H9 (cell line): ENCODE data around the gene TSPAN18. TPM values are rescaled to one million over a fixed set of nuclear protein-coding genes. Genes with fewer than 3 reads are reported as not detected.

Source experiments
- DNase-seq: peaks from one replicate; pipeline ENCODE4 v3.0.0-alpha.2; 2017
- H2AFZ ChIP-seq: one replicate; pipeline ENCODE4 v1.6.1; 2013; ENCODE audit warnings: mild to moderate bottlenecking, low read length, control low read depth, moderate library complexity
- H2AK5ac ChIP-seq: 2 replicates; pipeline ENCODE4 v1.6.1; 2013; ENCODE audit warnings: low read length, control low read depth, mixed read lengths; ENCODE audit not compliant: insufficient read length
- H2BK120ac ChIP-seq: one replicate; pipeline ENCODE4 v1.6.1; 2013; ENCODE audit warnings: low read depth, mild to moderate bottlenecking, low read length, control low read depth, inconsistent platforms; ENCODE audit not compliant: poor library complexity, severe bottlenecking
- H2BK12ac ChIP-seq: 2 replicates; pipeline ENCODE4 v1.6.1; 2013; ENCODE audit warnings: low read length, control low read depth, mixed read lengths, low read depth; ENCODE audit not compliant: insufficient read length
- H2BK15ac ChIP-seq: 2 replicates; pipeline ENCODE4 v1.6.1; 2013; ENCODE audit warnings: low read depth, low read length, control low read depth
- H2BK20ac ChIP-seq: one replicate; pipeline ENCODE4 v1.6.1; 2013; ENCODE audit warnings: low read depth, mild to moderate bottlenecking, low read length, control low read depth, inconsistent platforms; ENCODE audit not compliant: poor library complexity, severe bottlenecking
- H2BK5ac ChIP-seq: 2 replicates; pipeline ENCODE4 v1.6.1; 2013; ENCODE audit warnings: low read length, control low read depth, mixed read lengths; ENCODE audit not compliant: insufficient read length
- H3K14ac ChIP-seq: 2 replicates; pipeline ENCODE4 v1.6.1; 2013; ENCODE audit warnings: low read length, control low read depth; ENCODE audit not compliant: insufficient read depth
- H3K18ac ChIP-seq: 2 replicates; pipeline ENCODE4 v1.6.1; 2013; ENCODE audit warnings: low read depth, mild to moderate bottlenecking, mixed read lengths, low read length, control low read depth; ENCODE audit not compliant: insufficient read length
- H3K23ac ChIP-seq: 2 replicates; pipeline ENCODE4 v1.6.1; 2013; ENCODE audit warnings: low read length, control low read depth, mixed read lengths, low read depth; ENCODE audit not compliant: insufficient read length
- H3K23me2 ChIP-seq: 2 replicates; pipeline ENCODE4 v1.6.1; 2013; ENCODE audit warnings: low read depth, mild to moderate bottlenecking, mixed read lengths, low read length, control low read depth; ENCODE audit not compliant: insufficient read length, poor library complexity, severe bottlenecking
- H3K27ac ChIP-seq: 2 replicates; pipeline ENCODE4 v1.5.1; 2013; ENCODE audit warnings: low read length, control low read depth, mixed read lengths, low read depth; ENCODE audit not compliant: insufficient read length
- H3K27me3 ChIP-seq: 2 replicates; pipeline ENCODE4 v1.6.1; 2013; ENCODE audit warnings: low read length, control low read depth, inconsistent platforms; ENCODE audit not compliant: insufficient read depth
- H3K4ac ChIP-seq: 2 replicates; pipeline ENCODE4 v1.6.1; 2013; ENCODE audit warnings: low read depth, mild to moderate bottlenecking, control low read depth, inconsistent platforms, low read length, moderate library complexity
- H3K4me1 ChIP-seq: 2 replicates; pipeline ENCODE4 v1.6.1; 2013; ENCODE audit warnings: low read length, control low read depth, inconsistent platforms; ENCODE audit not compliant: insufficient read depth
- H3K4me2 ChIP-seq: 2 replicates; pipeline ENCODE4 v1.6.1; 2013; ENCODE audit warnings: low read length, control low read depth, mixed read lengths; ENCODE audit not compliant: insufficient read length, insufficient read depth
- H3K56ac ChIP-seq: 2 replicates; pipeline ENCODE4 v1.6.1; 2013; ENCODE audit warnings: low read depth, mild to moderate bottlenecking, mixed read lengths, low read length, control low read depth; ENCODE audit not compliant: insufficient read length
- H3K79me1 ChIP-seq: 2 replicates; pipeline ENCODE4 v1.6.1; 2013; ENCODE audit warnings: low read depth, mild to moderate bottlenecking, moderate library complexity, low read length, control low read depth, inconsistent platforms; ENCODE audit not compliant: insufficient read depth, poor library complexity, severe bottlenecking
- H3K79me2 ChIP-seq: 2 replicates; pipeline ENCODE4 v1.6.1; 2013; ENCODE audit warnings: low read length, control low read depth, inconsistent platforms; ENCODE audit not compliant: insufficient read depth
- H3K9ac ChIP-seq: 2 replicates; pipeline ENCODE4 v1.6.1; 2013; ENCODE audit warnings: low read length, control low read depth, mixed read lengths; ENCODE audit not compliant: insufficient read length; ENCODE audit errors: extremely low read depth
- H3K9me3 ChIP-seq: one replicate; pipeline ENCODE4 v1.6.1; 2013; ENCODE audit warnings: low read depth, low read length, inconsistent platforms; ENCODE audit not compliant: control insufficient read depth
- H3T11ph ChIP-seq: one replicate; pipeline ENCODE4 v1.6.1; 2013; ENCODE audit warnings: mild to moderate bottlenecking, low read length, control low read depth, inconsistent platforms
- H4K20me1 ChIP-seq: one replicate; pipeline ENCODE4 v1.6.1; 2013; ENCODE audit not compliant: control insufficient read depth, insufficient read length, insufficient read depth
- H4K5ac ChIP-seq: 2 replicates; pipeline ENCODE4 v1.6.1; 2013; ENCODE audit warnings: low read depth, mild to moderate bottlenecking, mixed read lengths, low read length, control low read depth; ENCODE audit not compliant: insufficient read length
- H4K8ac ChIP-seq: replicated peaks from 2 replicates; pipeline ENCODE4 v1.6.1; 2013; ENCODE audit warnings: low read length, control low read depth, mixed read lengths, low read depth; ENCODE audit not compliant: insufficient read length
- H4K91ac ChIP-seq: 2 replicates; pipeline ENCODE4 v1.6.1; 2013; ENCODE audit warnings: low read depth, mild to moderate bottlenecking, moderate library complexity, mixed read lengths, low read length, control low read depth; ENCODE audit not compliant: insufficient read length
- H3K27ac Mint-ChIP-seq, 3 experiments: 2 replicates in 2 of 3; 3 replicates in 1 of 3; pipeline ENCODE4 v1.8.0; 2020 to 2021; ENCODE audit warnings: mixed read lengths in 3 of 3, mild to moderate bottlenecking in 1 of 3, moderate library complexity in 1 of 3
- H3K27me3 Mint-ChIP-seq: 2 replicates; pipeline ENCODE4 v1.8.0; 2021; ENCODE audit warnings: low read depth, mild to moderate bottlenecking, moderate library complexity, mixed read lengths
- H3K36me3 Mint-ChIP-seq, 3 experiments: 2 replicates in 2 of 3; 3 replicates in 1 of 3; pipeline ENCODE4 v1.8.0; 2020 to 2021; ENCODE audit warnings: low read depth in 3 of 3, mixed read lengths in 3 of 3; ENCODE audit not compliant: insufficient read depth in 1 of 3
- H3K4me1 Mint-ChIP-seq, 2 experiments: 2 replicates each; pipeline ENCODE4 v1.8.0; 2020; ENCODE audit warnings: mixed read lengths in 2 of 2
- H3K4me3 Mint-ChIP-seq, 2 experiments: 2 replicates in 1 of 2; 3 replicates in 1 of 2; pipeline ENCODE4 v1.8.0; 2020 to 2021; ENCODE audit warnings: mild to moderate bottlenecking in 2 of 2, mixed read lengths in 2 of 2, moderate library complexity in 1 of 2
- H3K9me3 Mint-ChIP-seq, 2 experiments: 2 replicates in 1 of 2; 3 replicates in 1 of 2; pipeline ENCODE4 v1.8.0; 2020; ENCODE audit warnings: mild to moderate bottlenecking in 2 of 2, mixed read lengths in 2 of 2, moderate library complexity in 1 of 2
- CTCF ChIP-seq: fragments of 200-600 bp; sonication (generic); conservative IDR thresholded peaks from 3 replicates; pipeline ENCODE4 v1.8.0; 2021; ENCODE audit warnings: antibody characterized with exemption, mild to moderate bottlenecking
- WGBS: extraction: QIAGEN DNeasy Blood & Tissue Kit; methylation state at CpG from one replicate; pipeline ENCODE4 v1.1.7; 2013; ENCODE audit warnings: missing lambda C conversion rate, low lambda C conversion rate, mixed read lengths; ENCODE audit not compliant: insufficient read length; ENCODE audit errors: extremely low coverage; 5-methylcytosine and 5-hydroxymethylcytosine counted together
- total RNA-seq: library from RNA; stranded (reverse); gene quantifications from 2 replicates; pipeline ENCODE4 v1.2.1, GENCODE V29; 2021

Gene TSPAN18
- total RNA-seq, 1 experiment from 2014 or later = 25.3 TPM

GRCh38 chr11:44777209-44778194, 50.7 kb downstream of the TSPAN18 start:
- no peak overlapping the region for H2BK20ac ChIP-seq
- H3K4ac ChIP-seq = no peak overlapping the region
- no peaks in the 10 kb centered on the region for H3K9me3 ChIP-seq
- H3K4me3 Mint-ChIP-seq = peak overlapping the region in 1 of 2 experiments; percentile 13; a peak in 1 of 5 replicates
- no peaks in the 10 kb centered on the region; a peak in 1 of 5 replicates for H3K9me3 Mint-ChIP-seq
- H3T11ph ChIP-seq = no peak overlapping the region
- H3K36me3 Mint-ChIP-seq = peaks cover 0 to 3% (median 0%) of the 10 kb centered on the region in 3 experiments; a peak in 2 of 7 replicates
- H3K4me2 ChIP-seq = no peak overlapping the region
- no peak overlapping the region for H2AFZ ChIP-seq
- H2AK5ac ChIP-seq = no peak overlapping the region
- no peak overlapping the region for H3K14ac ChIP-seq
- no peak overlapping the region for H3K56ac ChIP-seq
- peak overlapping the region in 1 of 3 experiments; percentile 30; a peak in 2 of 7 replicates for H3K27ac Mint-ChIP-seq
- no peaks in the 10 kb centered on the region for H3K79me1 ChIP-seq
- H3K4me1 ChIP-seq = peaks cover 15% of the 10 kb centered on the region
- no peak overlapping the region for H2BK5ac ChIP-seq
- H4K8ac ChIP-seq = no peak overlapping the region
- no peaks in the 10 kb centered on the region; the same call in 1 of the 2 replicates for H3K27me3 ChIP-seq
- H4K20me1 ChIP-seq = no peaks in the 10 kb centered on the region
- no CpG with 5 or more reads among the region's 6 CpGs for WGBS
- no peak overlapping the region for H3K27ac ChIP-seq
- no peaks in the 10 kb centered on the region for H3K79me2 ChIP-seq
- no peak overlapping the region for H4K5ac ChIP-seq
- DNase-seq = no peak
- H3K27me3 Mint-ChIP-seq = peaks cover 4% of the 10 kb centered on the region
- no peak overlapping the region for H3K9ac ChIP-seq
- H3K23me2 ChIP-seq = no peaks in the 10 kb centered on the region
- no peak overlapping the region for H3K18ac ChIP-seq
- H4K91ac ChIP-seq = no peak overlapping the region
- no peak for TF ChIP-seq CTCF
- H2BK12ac ChIP-seq = no peak overlapping the region
- no peak overlapping the region for H2BK15ac ChIP-seq
- H2BK120ac ChIP-seq = no peak overlapping the region
- H3K23ac ChIP-seq = no peak overlapping the region
- H3K4me1 Mint-ChIP-seq = peaks cover 58 to 61% of the 10 kb centered on the region in 2 experiments
